Lower leg skin (tissue), 4 donors: ENCODE data around the gene ABITRAM. TPM values are rescaled to one million over a fixed set of nuclear protein-coding genes. Genes with fewer than 3 reads are reported as not detected.
A peak's percentile ranks its signal among the peaks of the same experiment; 100 is the strongest.

Experiments
- DNase-seq, 2 donors: peaks; one replicate each; pipeline ENCODE4 v3.0.0-alpha.2; 2019; ENCODE audit warnings: low spot score in 2 of 2
- H3K4me3 ChIP-seq: fragments of 200-600 bp; sonication (generic); 2 replicates; pipeline ENCODE4 v1.5.1; 2017; ENCODE audit warnings: mild to moderate bottlenecking, low read depth; ENCODE audit not compliant: poor library complexity, severe bottlenecking
- POLR2A ChIP-seq, 2 donors: fragments of 450-650 bp; IDR thresholded peaks; one replicate each; pipeline ENCODE4 v1.6.1; 2016 to 2017; ENCODE audit warnings: antibody characterized with exemption in 2 of 2, mild to moderate bottlenecking in 1 of 2, moderate library complexity in 1 of 2
- WGBS, 2 donors: methylation state at CpG; one replicate each; pipeline ENCODE4 v1.1.5; 2018; 5-methylcytosine and 5-hydroxymethylcytosine counted together
- intact Hi-C: fragments of 100-400 bp; cut with DNase I; formaldehyde crosslinking; loops from one replicate; pipeline ENCODE4 v1.15.0; 2023; ENCODE audit warnings: low total_unique reads
- total RNA-seq, 4 donors: library from RNA; depleted of rRNA; stranded (reverse); fragments of >200 nt; gene quantifications; one replicate each; pipeline ENCODE4 v1.1.0, GENCODE V29; 2016
- TF ChIP-seq, protein P1 (sequence below), 3 donors: fragments of 450-650 bp; IDR thresholded peaks; one replicate each; pipeline ENCODE4 v1.5.1; 2016; ENCODE audit warnings: antibody characterized with exemption in 3 of 3, mild to moderate bottlenecking in 3 of 3, moderate library complexity in 2 of 3

Gene ABITRAM
- total RNA-seq, 4 donors from 2014 or later = 9.9 to 16.7 (median 10.1) TPM

DNA sequence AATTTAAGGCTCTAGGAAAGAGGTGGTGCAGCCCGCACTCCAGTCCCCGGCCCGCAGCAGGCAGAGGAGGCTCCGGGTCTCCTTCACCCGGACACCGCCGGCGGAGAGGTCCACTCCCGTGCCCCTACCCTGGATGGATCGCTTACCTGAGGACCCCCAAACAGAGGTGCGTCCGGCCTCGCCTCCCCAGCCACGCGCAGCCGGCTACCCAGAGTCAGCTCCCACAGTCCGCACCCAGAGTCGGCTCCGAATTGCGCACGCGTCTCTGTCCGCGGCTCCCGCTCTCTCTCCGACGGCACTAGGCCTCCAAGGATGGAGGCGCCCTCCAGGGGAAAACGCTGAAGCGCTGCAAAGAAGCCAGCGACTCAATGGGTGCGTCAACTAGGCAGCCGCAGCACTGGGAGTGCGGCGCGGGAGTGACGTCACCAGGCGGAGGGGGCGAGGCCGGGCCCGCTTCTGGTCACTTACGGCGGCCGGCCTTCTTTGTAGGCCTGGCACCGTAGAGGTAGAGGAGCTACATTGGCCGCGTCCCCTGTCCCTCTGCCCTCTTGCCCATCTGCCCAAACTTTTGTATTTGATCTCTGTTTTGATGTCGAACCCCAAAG lies 380 bp upstream of the ABITRAM start, which contains the start of gene ELP1:
ELP1 (minus strand) TSS at position 407 of the 605 bp plus-strand sequence. CDS start 2,978 bp downstream, outside the sequence.
- peak; percentile 87 to 98 for DNase-seq
- TF ChIP-seq POLR2A (IDR thresholded peaks at IDR 0.05) = no peak
- TF ChIP-seq, protein P1, sequence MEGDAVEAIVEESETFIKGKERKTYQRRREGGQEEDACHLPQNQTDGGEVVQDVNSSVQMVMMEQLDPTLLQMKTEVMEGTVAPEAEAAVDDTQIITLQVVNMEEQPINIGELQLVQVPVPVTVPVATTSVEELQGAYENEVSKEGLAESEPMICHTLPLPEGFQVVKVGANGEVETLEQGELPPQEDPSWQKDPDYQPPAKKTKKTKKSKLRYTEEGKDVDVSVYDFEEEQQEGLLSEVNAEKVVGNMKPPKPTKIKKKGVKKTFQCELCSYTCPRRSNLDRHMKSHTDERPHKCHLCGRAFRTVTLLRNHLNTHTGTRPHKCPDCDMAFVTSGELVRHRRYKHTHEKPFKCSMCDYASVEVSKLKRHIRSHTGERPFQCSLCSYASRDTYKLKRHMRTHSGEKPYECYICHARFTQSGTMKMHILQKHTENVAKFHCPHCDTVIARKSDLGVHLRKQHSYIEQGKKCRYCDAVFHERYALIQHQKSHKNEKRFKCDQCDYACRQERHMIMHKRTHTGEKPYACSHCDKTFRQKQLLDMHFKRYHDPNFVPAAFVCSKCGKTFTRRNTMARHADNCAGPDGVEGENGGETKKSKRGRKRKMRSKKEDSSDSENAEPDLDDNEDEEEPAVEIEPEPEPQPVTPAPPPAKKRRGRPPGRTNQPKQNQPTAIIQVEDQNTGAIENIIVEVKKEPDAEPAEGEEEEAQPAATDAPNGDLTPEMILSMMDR (IDR thresholded peaks at IDR 0.05) = no peak
- intact Hi-C loops = no loop called here
- WGBS, 2 donors = 0 to 1% methylated on average over 12 to 27 of the region's 48 CpGs
- peak within 1 kb of the TSS; percentile 89 for H3K4me3 ChIP-seq

DNA sequence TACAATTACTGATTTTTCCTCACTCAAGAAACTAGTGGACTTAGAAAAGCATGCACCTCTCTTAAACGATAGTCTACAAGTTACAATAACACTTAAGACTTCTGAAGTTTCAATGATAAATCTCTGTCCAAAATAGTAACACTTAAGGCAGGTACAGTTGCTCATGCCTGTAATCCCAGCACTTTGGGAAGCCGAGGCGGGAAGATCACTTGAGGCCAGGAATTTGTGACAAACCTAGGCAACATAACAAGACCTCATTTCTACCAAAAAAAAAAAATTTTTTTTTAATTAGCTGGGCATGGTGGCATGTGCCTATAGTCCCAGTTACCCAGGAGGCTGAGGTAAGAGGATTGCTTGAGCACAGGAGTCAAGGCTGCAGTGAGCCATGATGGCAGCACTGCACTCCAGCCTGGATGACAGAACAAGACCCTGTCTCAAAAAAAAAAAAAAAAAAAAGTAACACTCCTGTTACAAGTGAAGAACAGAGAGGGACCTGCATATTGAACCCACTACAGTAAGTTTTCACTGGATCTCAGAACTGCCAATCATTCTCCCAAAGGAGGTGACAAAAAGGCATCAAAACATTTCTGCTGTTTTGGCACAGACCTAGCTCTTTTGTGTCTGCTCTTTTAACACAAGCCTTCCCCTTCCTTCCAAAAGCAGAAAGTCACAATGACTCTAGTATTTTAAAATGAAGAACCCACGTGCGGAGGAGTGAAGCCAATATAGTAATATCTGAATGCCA lies 3.5 kb downstream of the ABITRAM start:
- DNase-seq = no peak
- intact Hi-C loops = no loop called here
- TF ChIP-seq POLR2A (IDR thresholded peaks at IDR 0.05) = no peak
- TF ChIP-seq, protein P1 (IDR thresholded peaks at IDR 0.05) = no peak
- H3K4me3 ChIP-seq = no peak overlapping the region
- 85 to 93% methylated on average over 5 of the region's 5 CpGs for WGBS, 2 donors

DNA sequence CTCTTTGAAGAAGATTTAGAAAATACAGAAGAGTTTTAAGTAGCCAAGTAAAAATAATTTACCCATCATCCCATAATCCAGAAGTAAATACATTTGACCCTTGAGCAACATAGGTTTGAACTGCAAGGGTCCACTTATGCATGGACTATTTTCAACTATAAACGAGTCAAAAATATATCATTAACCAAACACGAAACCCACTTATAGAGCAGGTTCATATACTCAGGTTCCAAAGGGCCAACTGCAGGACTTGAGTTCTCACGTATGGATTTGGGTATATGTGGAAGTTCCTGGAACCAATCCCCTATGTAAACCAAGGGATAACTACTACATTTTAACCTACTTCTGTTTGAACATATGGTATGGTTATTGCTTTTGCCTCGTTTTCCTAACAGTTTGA lies 5.8 kb downstream of the ABITRAM start:
- H3K4me3 ChIP-seq = no peak overlapping the region
- TF ChIP-seq POLR2A (IDR thresholded peaks at IDR 0.05) = no peak
- TF ChIP-seq, protein P1 (IDR thresholded peaks at IDR 0.05) = no peak
- no peak for DNase-seq
- 90 to 94% methylated on average over 4 of the region's 4 CpGs for WGBS, 2 donors
- intact Hi-C loops = no loop called here

DNA sequence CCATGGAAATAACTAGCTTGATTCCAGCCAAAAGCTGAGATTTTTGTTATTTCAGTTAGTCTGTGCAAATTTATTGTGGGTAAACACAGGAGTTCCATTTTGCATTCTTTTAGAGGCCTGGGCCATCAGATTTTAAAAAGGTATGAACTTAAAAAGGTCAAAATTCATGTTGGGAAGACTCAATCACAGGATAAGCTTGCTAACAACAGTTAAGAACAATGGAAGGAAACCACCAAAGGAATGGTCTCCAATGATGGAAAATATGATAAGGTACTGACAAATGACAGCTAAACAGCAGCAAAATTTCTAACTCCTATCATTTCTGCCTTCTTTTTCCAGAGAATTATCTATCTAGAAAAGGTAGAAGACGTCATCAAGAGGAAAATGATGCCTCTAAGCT lies 16.0 kb downstream of the ABITRAM start:
- DNase-seq = no peak
- intact Hi-C loops = no loop called here
- no peak for TF ChIP-seq POLR2A (IDR thresholded peaks at IDR 0.05)
- TF ChIP-seq, protein P1 (IDR thresholded peaks at IDR 0.05) = no peak
- WGBS, 2 donors = 77 to 81% methylated on average over 1 of the region's 1 CpG
- H3K4me3 ChIP-seq = no peak overlapping the region

DNA sequence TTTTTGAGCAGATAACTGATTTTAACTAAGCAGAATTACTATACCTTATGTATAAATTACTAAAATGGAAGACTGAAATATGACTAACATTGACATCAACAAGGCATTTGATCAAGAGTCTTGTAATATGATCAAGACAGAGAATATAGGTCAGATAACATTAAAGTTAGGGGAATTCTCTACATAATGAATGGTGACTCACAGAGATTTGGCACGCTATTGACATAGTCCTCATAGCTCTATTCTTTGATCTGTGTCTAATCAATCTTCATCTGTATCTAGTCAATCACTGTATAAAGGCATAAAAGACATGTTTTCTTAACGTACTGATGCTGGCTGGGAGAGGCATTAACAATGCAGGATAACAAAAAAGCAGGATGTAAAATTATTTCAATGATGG lies 17.4 kb downstream of the ABITRAM start:
- intact Hi-C loops = no loop called here
- WGBS, 2 donors = 45 to 56% methylated on average over 2 of the region's 2 CpGs
- TF ChIP-seq POLR2A (IDR thresholded peaks at IDR 0.05) = no peak
- TF ChIP-seq, protein P1 (IDR thresholded peaks at IDR 0.05) = no peak

More for the DNA sequence above, 17.4 kb downstream of the ABITRAM start:
- no peak overlapping the region for H3K4me3 ChIP-seq
- DNase-seq = no peak
